ENCODE results near the gene SH2D1A.

- no peak for TF ChIP-seq CTCF (conservative IDR thresholded peaks at IDR 0.05 in 1 of 2, IDR thresholded peaks at IDR 0.05 in 1 of 2; ENCODE audit: low read depth in 1 of 2, low read length in 2 of 2)
- no peak for TF ChIP-seq EZH2 (IDR thresholded peaks at IDR 0.05; ENCODE audit: low read length, missing control alignments)
Measured at GRCh38 chrX:124344246-124344645, 2.1 kb upstream of the SH2D1A start.
